RWPE2 (cell line): ENCODE data around the gene PCYT2.

Experiments
- ATAC-seq: fragments of 200-7000 bp; cut with Tn5 transposase; 3 replicates; pipeline ENCODE4 v1.9.1; 2021; ENCODE audit warnings: low read depth
- DNase-seq: peaks from one replicate; pipeline ENCODE4 v3.0.0-alpha.2; 2020; ENCODE audit warnings: low spot score
- H3K27ac ChIP-seq: fragments of 450-650 bp; 2 replicates; pipeline ENCODE4 v1.5.1; 2017; ENCODE audit warnings: mild to moderate bottlenecking; ENCODE audit not compliant: poor library complexity, severe bottlenecking
- H3K27me3 ChIP-seq: fragments of 250-450 bp; sonication (Bioruptor Pico); 2 replicates; pipeline ENCODE4 v1.5.1; 2021; ENCODE audit warnings: mild to moderate bottlenecking, moderate library complexity; ENCODE audit not compliant: insufficient read depth, poor library complexity, severe bottlenecking
- H3K36me3 ChIP-seq: fragments of 250-450 bp; sonication (Bioruptor Pico); 2 replicates; pipeline ENCODE4 v1.5.1; 2020; ENCODE audit warnings: low read depth, mild to moderate bottlenecking, moderate library complexity
- H3K4me1 ChIP-seq: fragments of 250-450 bp; sonication (Bioruptor Pico); 2 replicates; pipeline ENCODE4 v1.5.1; 2021; ENCODE audit warnings: mild to moderate bottlenecking, moderate library complexity; ENCODE audit not compliant: insufficient read depth, poor library complexity, severe bottlenecking
- H3K4me3 ChIP-seq: fragments of 250-450 bp; sonication (Bioruptor Pico); 2 replicates; pipeline ENCODE4 v1.5.1; 2021; ENCODE audit warnings: mild to moderate bottlenecking, moderate library complexity; ENCODE audit not compliant: severe bottlenecking
- H3K9me3 ChIP-seq: fragments of 250-450 bp; sonication (Bioruptor Pico); 2 replicates; pipeline ENCODE4 v1.5.1; 2021; ENCODE audit warnings: mild to moderate bottlenecking, moderate library complexity; ENCODE audit not compliant: severe bottlenecking
- CTCF ChIP-seq: fragments of 450-650 bp; IDR thresholded peaks from one replicate; pipeline ENCODE4 v1.5.1; 2017; ENCODE audit warnings: mild to moderate bottlenecking, moderate library complexity; ENCODE audit not compliant: poor library complexity, severe bottlenecking

The PCYT2 gene

GRCh38 chr17:81941484-81942166 is 30.4 kb upstream of the PCYT2 start:
- Histone ChIP-seq H3K4me1 (no peaks in the 10 kb centered on the region), H3K4me3 (no peak overlapping the region), H3K27me3 (no peaks in the 10 kb centered on the region), H3K9me3 (no peaks in the 10 kb centered on the region), H3K36me3 (no peaks in the 10 kb centered on the region), H3K27ac (no peak overlapping the region)
- DNase-seq (peak; percentile 69), ATAC-seq (no peak)
- no peak for TF ChIP-seq CTCF

- Histone ChIP-seq H3K27ac (no peak overlapping the region), H3K36me3 (peaks cover 1% of the 10 kb centered on the region), H3K9me3 (no peaks in the 10 kb centered on the region), H3K4me3 (no peak overlapping the region), H3K4me1 (no peaks in the 10 kb centered on the region), H3K27me3 (no peaks in the 10 kb centered on the region)
- no peak for ATAC-seq
- TF ChIP-seq CTCF: no peak
- DNase-seq: peak; percentile 70
Measured at GRCh38 chr17:81940538-81941483, 29.6 kb upstream of the PCYT2 start.

GRCh38 chr17:81939881-81940385 is 28.7 kb upstream of the PCYT2 start:
- Histone ChIP-seq H3K36me3 (peaks cover 9% of the 10 kb centered on the region), H3K4me3 (no peak overlapping the region), H3K27ac (no peak overlapping the region), H3K9me3 (no peaks in the 10 kb centered on the region), H3K4me1 (no peaks in the 10 kb centered on the region), H3K27me3 (no peaks in the 10 kb centered on the region)
- no peak for TF ChIP-seq CTCF
- no peak for ATAC-seq
- DNase-seq: no peak

GRCh38 chr17:81939218-81939617 is 28.0 kb upstream of the PCYT2 start:
- Histone ChIP-seq H3K4me1 (no peaks in the 10 kb centered on the region), H3K9me3 (no peaks in the 10 kb centered on the region), H3K36me3 (peaks cover 15% of the 10 kb centered on the region), H3K4me3 (no peak overlapping the region), H3K27ac (no peak overlapping the region), H3K27me3 (no peaks in the 10 kb centered on the region)
- ATAC-seq (no peak), DNase-seq (no peak)
- no peak for TF ChIP-seq CTCF

GRCh38 chr17:81935709-81936084 is 24.5 kb upstream of the PCYT2 start:
- Histone ChIP-seq H3K27me3 (no peaks in the 10 kb centered on the region), H3K36me3 (peaks cover 24% of the 10 kb centered on the region), H3K9me3 (no peaks in the 10 kb centered on the region), H3K4me3 (peak overlapping the region; percentile 54), H3K27ac (no peak overlapping the region), H3K4me1 (no peaks in the 10 kb centered on the region)
- ATAC-seq (no peak), DNase-seq (no peak)
- no peak for TF ChIP-seq CTCF
